NK-92 (cell line): ENCODE data around the gene SLC6A18.

Experiments used
- DNase-seq: peaks from one replicate; lab custom pipeline; 2025; ENCODE audit not compliant: unreplicated experiment; lab: John Stamatoyannopoulos, UW

SLC6A18 gene

DNA sequence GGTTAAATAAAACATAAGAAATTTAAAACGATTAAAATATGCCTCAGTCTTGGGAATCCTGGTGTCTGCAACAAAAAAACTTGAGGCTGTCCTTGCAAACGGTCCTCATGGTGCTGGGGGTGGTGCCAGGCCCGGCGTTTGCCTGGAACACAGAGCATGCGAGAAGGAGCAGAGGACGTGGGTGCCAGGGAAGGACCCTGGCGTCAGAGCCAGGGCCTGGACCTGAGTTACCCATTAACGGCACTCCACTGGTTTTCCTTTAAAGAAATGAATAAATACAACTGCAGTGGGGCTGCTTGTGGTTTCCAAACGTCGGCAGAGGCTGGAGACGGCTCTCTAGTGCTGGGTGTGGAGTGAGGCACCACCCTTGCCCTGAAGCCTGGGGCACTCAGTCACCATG, at the start of gene SLC6A18:
TSS of gene SLC6A18 (plus strand) at position 301 of the 400 bp plus-strand sequence. CDS start at position 398, 97 bp downstream.
- DNase-seq: no peak

DNA sequence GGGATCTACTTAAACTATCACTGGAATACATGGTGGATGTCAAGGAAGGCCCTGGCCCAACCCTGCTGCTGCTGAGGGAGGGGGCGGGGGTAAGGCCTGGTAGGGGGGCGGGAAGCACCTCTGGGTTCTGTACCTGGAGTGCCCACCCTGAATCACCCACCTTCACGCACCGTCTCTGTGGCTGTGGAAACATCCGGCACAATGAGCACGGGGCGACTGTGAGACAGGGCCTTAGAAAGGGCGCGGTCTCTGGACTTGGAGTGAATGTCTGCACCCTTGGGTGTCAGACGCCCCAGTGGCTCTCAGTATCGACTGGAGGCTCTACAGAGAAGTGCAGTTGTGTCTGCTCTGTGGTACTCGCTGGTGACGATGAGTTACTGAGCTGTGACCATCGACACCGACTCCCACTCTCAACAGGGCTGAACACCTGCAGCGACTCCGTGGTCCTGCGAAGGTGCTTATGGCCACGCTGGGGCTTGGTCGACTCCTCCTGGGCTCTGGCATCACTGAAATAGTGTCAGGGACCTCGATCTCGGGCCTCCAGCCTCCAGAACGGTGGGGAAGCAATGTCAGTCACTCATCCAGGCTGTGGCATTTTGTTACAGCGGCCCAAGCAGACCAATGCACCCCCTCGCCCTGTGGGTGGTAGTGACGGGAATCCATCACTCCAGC, 49.2 kb upstream of the SLC6A18 start:
- no peak for DNase-seq

DNA sequence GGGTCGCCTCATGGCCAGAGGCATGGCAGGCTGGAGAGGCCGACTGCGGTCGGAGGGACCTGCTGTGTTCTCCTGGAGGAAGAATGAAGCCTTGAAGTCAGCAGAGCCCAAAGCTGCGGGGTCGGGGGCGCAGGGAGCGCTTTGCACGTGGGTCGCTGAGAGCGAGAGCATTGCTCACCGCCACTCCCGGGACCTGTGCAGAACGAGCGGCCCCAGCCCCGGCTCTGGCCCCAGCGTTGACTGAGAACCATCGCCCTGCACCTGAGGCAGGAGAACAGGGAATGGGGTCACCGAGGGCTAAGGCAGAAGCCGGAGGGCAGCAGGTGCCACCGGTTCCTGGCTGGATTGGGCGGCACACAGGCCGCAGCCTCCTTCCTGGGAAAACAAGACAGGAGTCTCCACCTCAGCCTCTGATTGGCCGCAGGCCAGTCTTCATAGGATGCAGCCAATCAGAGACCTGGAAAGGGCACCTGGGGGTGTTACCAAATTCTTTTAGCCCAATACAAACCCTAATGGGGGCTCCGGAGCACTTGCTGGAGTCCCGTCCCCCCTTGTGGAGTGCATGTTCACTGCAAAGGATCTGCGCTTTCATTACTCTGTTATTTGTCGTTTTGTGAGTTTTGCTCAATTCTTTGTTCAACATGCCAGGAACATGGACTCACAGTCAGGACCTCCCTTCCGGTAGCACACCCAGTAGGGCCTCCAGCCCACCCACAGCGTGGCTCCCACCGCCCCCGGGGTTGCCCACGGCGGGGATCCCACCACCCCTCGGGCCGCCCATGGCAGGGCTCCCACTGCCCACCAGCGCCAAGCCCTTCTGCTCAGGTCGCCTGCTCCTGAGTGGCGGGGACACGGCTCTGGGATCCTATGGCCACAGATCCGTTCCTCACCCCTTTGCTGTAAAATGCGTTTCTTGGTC, 48.4 kb upstream of the SLC6A18 start:
- DNase-seq: no peak

GRCh38 chr5:1177826-1178528, 47.2 kb upstream of the SLC6A18 start:
- no peak for DNase-seq

DNA sequence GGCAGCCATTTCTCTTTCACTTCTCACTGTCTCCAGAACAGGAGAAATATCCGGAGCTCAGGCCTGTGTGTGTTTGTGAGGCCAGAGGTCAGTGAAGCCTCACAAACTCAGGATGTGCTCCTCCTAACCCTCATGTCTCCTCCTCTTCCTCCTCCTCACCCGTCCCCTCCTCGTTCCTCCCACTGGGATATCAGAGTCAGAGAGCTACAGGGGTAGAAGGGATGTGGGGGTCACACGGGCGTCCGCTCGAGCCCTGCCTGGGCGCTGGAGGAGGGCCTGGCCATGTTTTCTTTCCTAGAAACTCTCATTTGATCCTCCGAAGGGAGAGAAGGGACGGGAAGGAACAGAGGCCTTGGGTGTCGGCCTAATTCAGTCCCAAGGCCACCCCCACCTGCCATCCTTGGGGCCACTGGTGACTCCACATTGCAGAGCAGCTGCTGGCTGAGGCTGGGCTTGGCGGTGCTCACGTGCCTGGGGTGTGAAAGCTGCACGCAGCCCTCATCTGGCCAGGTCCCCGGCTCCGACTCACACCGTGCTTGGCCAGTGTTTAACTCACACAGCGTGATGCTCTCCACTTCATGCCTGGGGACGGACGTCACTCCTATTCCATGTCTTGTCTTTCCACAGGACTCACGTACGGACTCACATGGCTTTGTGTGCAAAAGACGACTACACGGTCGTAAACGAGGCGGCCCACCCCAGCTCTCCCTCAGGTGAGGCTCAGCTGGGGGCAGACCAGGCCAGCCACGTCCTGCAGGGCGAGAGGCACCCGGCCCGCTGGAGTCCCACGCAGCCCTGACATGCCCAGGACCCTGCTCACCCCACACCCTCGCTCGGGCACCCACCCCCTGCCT, 46.4 kb upstream of the SLC6A18 start:
- no peak for DNase-seq

DNA sequence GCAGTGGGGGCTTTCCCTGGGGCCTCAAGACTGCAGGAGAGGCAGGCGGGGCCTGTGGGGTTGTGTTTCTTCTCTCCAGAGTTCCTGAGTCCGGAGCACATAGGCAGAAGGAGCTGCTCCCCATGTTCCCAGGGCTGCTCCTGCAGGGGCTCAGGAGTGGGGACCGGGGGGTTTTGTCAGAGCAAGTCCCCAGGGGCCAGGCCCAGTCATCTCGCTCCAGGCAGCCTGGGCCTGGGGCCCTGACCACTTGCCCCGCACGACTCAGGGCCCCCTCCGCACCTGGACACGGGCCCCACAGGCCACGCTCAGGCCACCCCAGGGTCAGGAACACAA, 45.8 kb upstream of the SLC6A18 start:
- DNase-seq: no peak

DNA sequence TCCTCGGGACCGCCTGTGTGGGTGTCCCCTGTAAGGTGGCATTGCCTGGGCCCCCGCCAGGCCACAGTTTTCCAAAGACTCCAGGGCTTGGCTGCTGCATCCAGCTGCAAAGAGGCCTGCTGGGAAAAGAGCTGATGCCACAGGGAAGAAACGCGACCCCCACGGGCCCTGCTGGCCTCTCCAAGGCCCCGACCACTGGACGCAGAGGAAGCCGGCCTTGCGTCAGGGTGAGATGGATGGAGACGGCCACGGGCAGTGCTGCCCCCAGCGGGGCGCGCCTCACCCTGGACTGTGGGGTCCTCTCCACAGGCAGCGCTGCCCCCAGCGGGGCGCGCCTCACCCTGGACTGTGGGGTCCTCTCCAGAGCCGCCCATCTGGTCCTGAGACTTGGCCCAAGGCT, 45.1 kb upstream of the SLC6A18 start:
- no peak for DNase-seq

- no peak for DNase-seq
Observed at GRCh38 chr5:1180841-1181271, 44.3 kb upstream of the SLC6A18 start.

GRCh38 chr5:1181451-1182359, 43.5 kb upstream of the SLC6A18 start:
- DNase-seq: no peak

DNA sequence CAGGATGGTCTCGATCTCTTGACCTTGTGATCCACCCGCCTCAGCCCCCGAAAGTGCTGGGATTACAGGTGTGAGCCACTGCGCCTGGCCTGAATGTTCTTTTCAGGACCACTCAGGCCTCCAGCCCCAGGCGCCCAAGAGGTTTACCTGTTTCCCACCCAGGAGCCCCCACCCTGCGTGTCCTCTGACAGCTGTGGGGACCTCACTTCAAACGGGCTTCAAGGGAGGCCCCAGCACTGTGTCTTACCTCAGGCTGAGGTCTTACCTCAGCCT, 42.9 kb upstream of the SLC6A18 start:
- DNase-seq: no peak

DNA sequence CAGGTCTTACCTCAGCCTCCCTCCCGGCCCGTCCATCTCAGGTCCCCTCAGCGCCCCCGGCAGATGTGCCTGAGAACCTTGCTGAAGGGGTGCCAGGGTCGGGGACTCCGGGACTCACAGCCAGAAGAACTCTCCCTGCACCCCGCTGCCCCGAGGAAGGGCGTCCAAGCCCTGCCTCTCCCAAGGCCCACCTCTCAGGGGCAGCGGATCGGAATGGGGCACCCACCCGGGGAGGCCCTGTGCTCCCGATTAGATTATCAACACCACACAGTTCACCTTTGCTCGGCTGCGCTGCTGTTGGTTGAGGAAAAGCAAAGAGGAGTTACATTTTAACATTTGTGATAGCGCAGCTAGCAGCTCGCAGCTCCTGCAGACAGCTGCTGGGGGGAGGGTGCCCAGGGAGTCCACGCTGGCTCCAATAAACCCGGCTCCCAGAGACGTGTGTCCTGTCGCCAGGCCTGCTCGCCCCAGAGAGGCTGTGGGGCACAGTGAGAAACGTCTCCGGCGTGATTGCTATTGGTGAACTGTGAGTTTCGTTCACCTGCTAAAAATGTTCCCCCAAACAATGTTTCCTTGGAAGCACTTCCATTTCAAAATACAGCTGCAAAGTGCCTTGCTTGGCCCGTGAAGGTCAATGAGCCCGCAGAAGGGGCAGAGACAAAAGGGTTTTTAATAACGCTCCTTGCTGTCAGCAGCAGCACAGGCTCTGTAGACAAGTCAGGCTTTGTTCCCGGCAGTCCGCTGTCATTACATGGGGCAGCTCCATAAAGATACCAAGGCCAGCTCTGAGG, 42.4 kb upstream of the SLC6A18 start:
- no peak for DNase-seq

DNA sequence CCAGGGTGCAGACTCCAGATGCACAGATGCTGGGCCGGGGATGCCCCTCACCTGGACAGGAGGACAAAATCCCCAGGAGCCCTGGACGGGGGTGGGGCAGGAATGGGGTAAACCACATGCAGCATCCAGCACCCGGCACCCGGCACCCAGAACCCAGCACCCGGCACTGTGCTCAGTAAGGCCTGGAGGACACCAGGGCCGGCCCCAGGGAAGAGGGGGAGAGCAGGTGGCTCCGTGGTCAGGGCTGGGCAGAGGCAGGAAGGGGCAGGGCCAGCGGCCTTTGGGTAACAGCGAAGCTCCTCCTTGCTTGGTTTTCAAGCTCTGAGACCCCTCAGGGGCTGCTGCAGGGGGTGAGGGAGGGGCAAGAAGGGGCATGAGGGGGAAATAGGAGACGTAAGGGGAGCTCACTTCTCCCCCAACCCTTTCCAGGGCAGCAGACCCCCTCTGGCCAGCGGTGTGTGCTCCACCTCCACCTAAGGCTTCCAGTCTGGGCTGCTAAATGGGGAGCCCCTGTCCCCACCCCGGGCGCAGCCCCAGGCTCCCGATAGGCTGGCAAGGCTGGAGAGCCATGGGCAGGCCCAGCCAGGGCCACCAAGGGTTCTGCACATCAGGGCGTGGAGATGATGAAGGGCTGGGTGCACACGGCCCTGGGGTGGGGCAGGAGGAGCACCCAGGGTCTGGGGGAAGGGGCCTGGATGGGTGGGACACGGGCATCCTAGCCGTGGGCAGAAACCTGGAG, 41.6 kb upstream of the SLC6A18 start:
- DNase-seq: no peak

- no peak for DNase-seq
Observed at GRCh38 chr5:1184163-1184470, 41.1 kb upstream of the SLC6A18 start.

GRCh38 chr5:1184481-1184880, 40.7 kb upstream of the SLC6A18 start:
- no peak for DNase-seq

DNA sequence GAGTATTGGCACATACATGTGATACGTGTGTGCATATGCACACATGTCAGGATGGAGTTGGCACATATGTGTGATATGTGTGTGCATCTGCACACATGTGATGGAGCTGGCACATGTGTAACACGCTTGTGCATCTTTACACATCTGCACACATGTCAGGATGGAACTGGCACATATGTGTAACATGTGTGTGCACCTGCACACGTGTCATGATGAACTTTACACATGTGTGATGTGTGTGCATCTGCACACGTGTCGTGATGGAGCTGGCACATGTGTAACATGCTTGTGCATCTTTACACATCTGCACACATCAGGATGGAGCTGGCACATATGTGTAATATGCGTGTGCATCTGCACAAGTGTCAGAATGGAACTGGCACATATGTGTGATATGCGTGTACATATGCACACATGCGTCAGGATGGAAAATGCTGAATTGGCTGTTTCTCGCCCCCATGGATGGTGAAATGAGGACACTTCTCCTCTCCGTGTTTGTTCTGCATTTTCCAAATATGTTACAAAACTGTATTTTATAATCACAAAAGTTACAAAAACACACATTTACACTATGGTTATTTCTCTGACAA, 40.0 kb upstream of the SLC6A18 start:
- DNase-seq: no peak

DNA sequence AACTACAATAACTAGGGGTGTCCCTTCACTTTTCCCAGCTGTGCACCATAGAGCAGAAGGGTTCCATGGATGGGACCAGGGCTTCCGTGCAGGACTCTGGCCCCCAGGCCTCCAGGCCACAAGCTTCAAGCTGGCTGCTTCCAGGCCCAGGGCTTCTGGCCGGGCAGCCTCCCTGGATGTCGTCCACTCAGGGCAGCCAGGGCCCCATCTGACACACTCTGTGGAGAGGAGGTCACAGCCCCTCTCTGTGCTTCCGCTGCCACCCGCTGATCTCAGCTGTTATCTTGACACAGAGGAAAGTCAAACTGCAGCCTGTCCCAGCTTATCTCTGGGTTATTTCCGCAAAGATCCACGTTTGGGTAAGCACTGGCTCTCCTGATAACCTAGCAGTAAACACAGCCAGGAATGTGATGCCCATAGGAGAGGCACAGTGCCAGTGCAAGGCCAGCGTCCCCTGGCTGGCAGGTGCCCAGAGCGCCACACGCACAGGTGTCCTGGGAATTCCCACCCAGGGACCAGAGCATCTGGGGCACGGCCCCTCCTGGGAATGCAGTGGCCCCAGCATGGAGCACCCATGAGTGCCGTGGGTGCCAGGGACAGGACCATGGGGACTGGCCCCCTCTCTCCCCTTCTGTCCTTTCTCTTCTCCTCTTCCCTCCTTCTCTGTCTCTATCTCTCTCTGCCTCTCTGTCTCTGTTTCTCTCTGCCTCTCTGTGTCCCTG, 39.4 kb upstream of the SLC6A18 start:
- no peak for DNase-seq

DNA sequence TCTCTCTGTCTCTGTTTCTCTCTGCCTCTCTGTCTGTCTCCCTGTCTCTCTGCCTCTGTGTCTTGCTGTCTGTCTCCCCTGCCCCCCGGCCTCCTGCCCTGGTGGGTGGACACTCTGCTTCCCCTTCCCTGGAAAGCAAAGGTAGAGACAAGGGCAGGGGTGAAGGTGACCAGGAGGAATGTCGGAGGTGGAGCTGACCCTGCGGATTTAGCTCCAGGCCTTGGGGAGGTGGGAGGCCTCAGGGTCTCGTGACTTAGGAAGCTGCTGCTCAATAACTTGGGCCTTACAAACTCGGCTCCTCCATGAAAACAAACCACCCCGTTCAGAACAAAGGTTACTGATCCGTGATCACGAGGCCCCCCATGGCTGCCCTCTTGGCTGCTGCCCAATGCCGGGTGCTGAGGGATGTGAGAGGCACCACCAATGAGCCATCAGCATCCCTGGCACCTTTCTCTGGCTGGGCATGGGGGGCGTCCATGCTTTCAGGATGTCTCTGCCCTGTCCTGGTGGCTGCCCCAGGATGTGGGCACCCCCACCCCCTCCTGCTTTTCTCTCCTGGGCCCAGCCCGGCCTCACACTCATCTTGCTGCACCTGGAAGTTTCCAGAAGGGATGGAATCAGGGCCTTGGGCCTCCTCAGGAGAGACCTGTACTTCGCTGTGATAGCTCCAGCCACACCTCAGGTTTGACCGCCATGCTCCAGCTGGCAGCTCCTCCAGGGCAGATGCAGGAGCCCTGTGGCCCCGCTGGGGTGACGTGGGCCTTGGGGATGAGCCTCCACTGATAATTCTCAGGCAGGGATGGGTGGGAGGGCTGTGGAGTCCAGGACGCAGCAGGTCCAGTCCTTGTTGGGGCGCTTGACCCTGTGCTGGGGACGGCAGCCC, 38.6 kb upstream of the SLC6A18 start:
- DNase-seq: no peak
